Glutamatergic neuron (in vitro differentiated cells): ENCODE results near the gene JADE1. TPM values are rescaled to one million over a fixed set of nuclear protein-coding genes. Genes with fewer than 3 reads are reported as not detected.

Experiments used
- DNase-seq: peaks from one replicate; pipeline ENCODE4 v3.0.0; 2022
- H3K27ac Mint-ChIP-seq: one replicate; pipeline ENCODE4 v1.8.0; 2020; ENCODE audit warnings: mild to moderate bottlenecking, mixed read lengths, inconsistent platforms; ENCODE audit not compliant: unreplicated experiment
- H3K27me3 Mint-ChIP-seq: one replicate; pipeline ENCODE4 v1.8.0; 2020; ENCODE audit warnings: mild to moderate bottlenecking, moderate library complexity, mixed read lengths, inconsistent platforms; ENCODE audit not compliant: unreplicated experiment
- H3K36me3 Mint-ChIP-seq: one replicate; pipeline ENCODE4 v1.8.0; 2020; ENCODE audit warnings: mild to moderate bottlenecking, mixed read lengths, inconsistent platforms; ENCODE audit not compliant: unreplicated experiment
- H3K4me1 Mint-ChIP-seq: one replicate; pipeline ENCODE4 v1.8.0; 2020; ENCODE audit warnings: mild to moderate bottlenecking, low read depth, mixed read lengths, inconsistent platforms; ENCODE audit not compliant: unreplicated experiment
- H3K4me3 Mint-ChIP-seq: one replicate; pipeline ENCODE4 v1.8.0; 2020; ENCODE audit warnings: mild to moderate bottlenecking, mixed read lengths, inconsistent platforms; ENCODE audit not compliant: unreplicated experiment
- H3K9me3 Mint-ChIP-seq: one replicate; pipeline ENCODE4 v1.8.0; 2020; ENCODE audit warnings: mild to moderate bottlenecking, moderate library complexity, mixed read lengths, inconsistent platforms; ENCODE audit not compliant: unreplicated experiment
- total RNA-seq: library from RNA; stranded (reverse); fragmentation: NEBNext Ultra II Directional; extraction: Animal tissue kit (Norgen Biotek cat#: 25700); gene quantifications from one replicate; pipeline ENCODE4 v1.2.1, GENCODE V29; 2021; ENCODE audit not compliant: unreplicated experiment
- TF ChIP-seq, protein P1 (sequence below): fragments of 200-600 bp; sonication (generic); IDR thresholded peaks from one replicate; pipeline ENCODE4 v1.5.0; 2021; ENCODE audit not compliant: partially characterized antibody, unreplicated experiment

The JADE1 gene
- total RNA-seq, 1 donor from 2014 or later = 9.1 TPM

DNA sequence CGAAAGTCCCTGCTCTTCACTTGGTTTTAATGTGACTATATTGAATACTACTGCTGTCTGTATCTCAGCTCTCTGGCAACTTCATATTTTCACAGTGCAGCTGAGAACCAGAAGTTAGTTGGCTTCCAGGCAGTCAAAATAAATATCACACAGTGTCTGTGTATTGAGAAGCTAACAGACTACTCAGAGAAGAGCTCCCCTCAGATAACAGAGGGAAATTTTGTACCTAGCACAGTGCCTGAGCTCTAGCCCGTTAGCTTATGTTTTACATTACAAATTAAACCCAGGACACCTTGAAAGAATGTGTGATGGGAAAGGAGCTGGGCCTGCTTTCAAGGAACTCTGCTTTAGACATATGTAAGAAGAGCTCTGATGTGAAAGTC is 22.7 kb downstream of the JADE1 start:
- no peak for DNase-seq
- Mint-ChIP-seq H3K9me3 (peaks cover 1% of the 10 kb centered on the region), H3K36me3 (no peaks in the 10 kb centered on the region), H3K27ac (no peak overlapping the region), H3K4me3 (no peak overlapping the region), H3K27me3 (no peaks in the 10 kb centered on the region), H3K4me1 (peaks cover 6% of the 10 kb centered on the region)
- TF ChIP-seq, protein P1, sequence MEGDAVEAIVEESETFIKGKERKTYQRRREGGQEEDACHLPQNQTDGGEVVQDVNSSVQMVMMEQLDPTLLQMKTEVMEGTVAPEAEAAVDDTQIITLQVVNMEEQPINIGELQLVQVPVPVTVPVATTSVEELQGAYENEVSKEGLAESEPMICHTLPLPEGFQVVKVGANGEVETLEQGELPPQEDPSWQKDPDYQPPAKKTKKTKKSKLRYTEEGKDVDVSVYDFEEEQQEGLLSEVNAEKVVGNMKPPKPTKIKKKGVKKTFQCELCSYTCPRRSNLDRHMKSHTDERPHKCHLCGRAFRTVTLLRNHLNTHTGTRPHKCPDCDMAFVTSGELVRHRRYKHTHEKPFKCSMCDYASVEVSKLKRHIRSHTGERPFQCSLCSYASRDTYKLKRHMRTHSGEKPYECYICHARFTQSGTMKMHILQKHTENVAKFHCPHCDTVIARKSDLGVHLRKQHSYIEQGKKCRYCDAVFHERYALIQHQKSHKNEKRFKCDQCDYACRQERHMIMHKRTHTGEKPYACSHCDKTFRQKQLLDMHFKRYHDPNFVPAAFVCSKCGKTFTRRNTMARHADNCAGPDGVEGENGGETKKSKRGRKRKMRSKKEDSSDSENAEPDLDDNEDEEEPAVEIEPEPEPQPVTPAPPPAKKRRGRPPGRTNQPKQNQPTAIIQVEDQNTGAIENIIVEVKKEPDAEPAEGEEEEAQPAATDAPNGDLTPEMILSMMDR = no peak

DNA sequence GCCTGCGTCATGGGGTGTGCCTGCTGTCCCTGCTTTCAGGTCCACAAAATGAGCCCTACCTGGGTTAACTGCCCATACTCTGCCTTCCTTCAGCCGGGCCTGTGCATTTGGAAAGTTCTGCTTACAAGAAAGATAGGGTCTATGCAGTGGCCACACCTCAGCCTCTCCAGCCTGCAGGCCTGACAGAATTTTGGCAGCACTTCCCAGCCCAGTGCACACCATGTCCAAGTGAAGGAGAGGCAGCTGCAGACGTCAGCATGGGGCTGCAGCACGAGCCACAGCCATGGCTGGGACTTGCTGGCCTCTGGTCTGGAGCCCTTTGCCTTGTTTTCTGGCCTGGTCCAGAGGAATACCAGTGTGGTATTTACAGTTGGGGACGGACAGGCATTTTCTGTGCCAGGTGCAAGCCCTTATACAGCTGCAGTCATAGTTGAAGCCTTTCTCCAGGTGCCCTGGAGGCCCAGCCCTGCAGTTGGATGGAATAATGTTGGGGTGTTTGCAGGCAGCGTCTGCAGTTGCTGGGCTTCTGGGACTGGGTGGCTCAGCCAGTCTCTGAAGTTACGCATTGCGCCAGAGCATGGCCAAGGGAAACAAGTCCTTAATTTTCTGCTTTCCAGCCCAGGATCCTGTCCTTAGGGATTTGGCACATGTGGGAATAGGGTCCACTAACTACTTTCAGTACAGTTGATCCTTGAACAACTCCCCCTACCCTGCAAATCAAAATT is 26.2 kb downstream of the JADE1 start:
- Mint-ChIP-seq H3K27ac (no peak overlapping the region), H3K9me3 (peaks cover 1% of the 10 kb centered on the region), H3K36me3 (no peaks in the 10 kb centered on the region), H3K4me3 (no peak overlapping the region), H3K4me1 (peaks cover 6% of the 10 kb centered on the region), H3K27me3 (no peaks in the 10 kb centered on the region)
- DNase-seq = no peak
- TF ChIP-seq, protein P1 = no peak

DNA sequence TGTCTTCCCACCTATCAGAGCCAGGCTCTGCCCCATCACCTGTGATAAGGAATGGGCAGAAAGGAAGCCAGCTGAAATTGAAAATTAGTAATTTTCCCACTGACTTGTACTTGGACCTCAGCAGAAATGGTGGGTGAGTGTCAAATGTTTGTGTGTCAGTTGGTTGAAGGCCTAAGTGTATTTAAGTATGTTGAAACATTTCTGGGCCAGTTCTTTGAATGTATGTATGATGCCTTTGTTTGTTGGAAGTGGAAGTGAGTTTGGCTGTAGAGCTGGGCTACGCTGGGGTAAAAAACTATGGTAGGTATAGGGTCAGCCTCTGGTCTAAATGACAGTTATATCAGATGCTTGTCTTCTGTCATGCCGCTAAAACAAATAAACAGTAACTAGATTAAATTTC is 27.7 kb downstream of the JADE1 start:
- DNase-seq = no peak
- Mint-ChIP-seq H3K4me1 (no peaks in the 10 kb centered on the region), H3K4me3 (no peak overlapping the region), H3K36me3 (no peaks in the 10 kb centered on the region), H3K27me3 (no peaks in the 10 kb centered on the region), H3K9me3 (peaks cover 1% of the 10 kb centered on the region), H3K27ac (no peak overlapping the region)
- TF ChIP-seq, protein P1 = no peak

DNA sequence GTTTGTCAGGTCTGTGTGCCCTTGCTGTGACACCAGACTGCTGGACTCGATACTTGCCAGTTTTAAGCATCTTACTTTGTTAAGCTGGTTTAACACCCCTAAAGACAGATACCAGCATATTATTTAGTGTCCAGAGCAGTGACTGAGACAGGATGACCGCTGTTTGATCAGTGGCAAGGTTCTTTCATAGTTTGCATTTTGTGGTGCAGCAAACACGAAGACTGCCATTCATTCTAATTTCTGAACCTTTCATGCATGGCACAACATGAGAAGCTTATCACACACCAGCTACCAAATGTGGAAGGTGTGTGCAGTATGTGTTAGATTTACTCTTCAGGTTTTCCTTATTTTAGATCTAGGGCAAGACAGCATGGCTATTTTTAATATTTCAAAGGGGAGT is 28.2 kb downstream of the JADE1 start:
- no peaks in the 10 kb centered on the region for H3K36me3 Mint-ChIP-seq
- peaks cover 1% of the 10 kb centered on the region for H3K9me3 Mint-ChIP-seq
- H3K4me3 Mint-ChIP-seq = no peak overlapping the region
- no peaks in the 10 kb centered on the region for H3K4me1 Mint-ChIP-seq
- TF ChIP-seq, protein P1 = no peak
- no peaks in the 10 kb centered on the region for H3K27me3 Mint-ChIP-seq
- H3K27ac Mint-ChIP-seq = no peak overlapping the region
- no peak for DNase-seq

DNA sequence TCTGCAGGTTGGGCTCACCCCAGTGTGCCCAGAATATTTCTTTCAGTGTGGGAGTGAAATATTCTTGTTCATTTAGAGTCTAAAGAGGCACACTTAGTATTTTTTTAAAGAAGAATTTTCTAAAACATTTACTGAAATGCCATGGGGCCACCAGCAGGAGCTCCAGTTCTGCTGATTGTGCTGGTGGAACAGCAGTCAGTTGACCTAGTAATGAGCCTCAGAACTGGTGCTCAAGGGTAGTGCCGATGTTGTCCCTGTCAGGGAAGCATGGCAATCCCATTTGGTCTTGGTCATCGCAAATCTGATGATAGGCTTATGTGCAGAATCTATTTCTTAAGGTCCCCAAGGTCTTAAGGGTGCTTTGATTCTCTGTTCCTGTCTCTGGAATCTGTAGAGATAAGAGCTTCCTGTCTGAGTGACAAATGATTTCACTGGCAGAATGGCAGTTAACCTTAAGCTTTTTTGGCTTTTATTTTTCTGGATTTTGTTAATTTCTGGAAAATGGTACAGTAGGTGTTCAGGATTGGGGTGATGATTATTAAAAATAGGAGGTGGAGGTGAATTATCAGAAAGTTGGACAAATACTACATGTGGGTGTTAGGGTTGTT is 31.3 kb downstream of the JADE1 start:
- TF ChIP-seq, protein P1 = no peak
- Mint-ChIP-seq H3K27me3 (no peaks in the 10 kb centered on the region), H3K9me3 (no peaks in the 10 kb centered on the region), H3K36me3 (no peaks in the 10 kb centered on the region), H3K4me1 (no peaks in the 10 kb centered on the region), H3K27ac (no peak overlapping the region), H3K4me3 (no peak overlapping the region)
- DNase-seq = no peak
